ENCODE results near the gene PSMG1.
"Not testable (repeated sequence)": the region's sequence is repeated elsewhere in the genome, so short reads cannot be mapped to it uniquely, and the experiment has no call there.

PSMG1 gene

DNA sequence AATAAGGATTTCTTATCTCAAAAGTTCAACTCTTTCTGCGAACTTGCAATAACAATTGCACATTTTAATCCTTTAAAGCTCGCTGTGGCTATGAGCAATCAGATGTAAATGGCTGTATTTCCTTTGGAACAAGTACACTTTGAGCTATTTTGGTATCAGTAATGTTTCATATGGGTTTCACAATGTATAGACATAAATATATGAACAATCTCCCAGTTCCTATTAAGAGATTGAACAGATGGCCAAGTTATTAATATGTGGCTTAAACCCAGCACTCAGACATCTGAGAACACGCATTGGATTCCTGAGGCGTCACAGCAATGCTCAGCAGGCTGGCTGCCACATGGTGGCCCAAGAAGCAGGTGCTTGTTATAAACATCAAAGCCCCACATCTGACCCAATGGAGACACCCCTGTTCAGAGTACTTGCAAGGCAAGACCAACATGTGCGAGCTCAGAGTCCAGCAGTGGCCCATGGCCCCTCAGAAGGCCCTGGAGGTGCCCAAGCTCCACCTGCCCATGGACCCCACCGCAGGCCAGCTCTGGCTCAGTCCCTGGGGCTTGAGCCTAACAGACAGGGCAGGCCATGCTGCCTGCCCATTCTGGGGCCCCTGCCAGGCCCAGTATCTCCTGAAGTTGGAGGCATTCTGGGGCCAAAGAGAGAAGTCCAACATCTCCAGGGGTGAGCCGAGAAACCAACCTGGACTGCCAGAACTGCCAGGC, 23.7 kb downstream of the PSMG1 start:
- no peaks in the 10 kb centered on the region for H3K27me3 ChIP-seq (replicated peaks; ENCODE audit: insufficient read depth, low read length)
- H3K4me2 ChIP-seq (ENCODE audit: low read depth, low read length), result no peak overlapping the region
- H4K20me1 ChIP-seq (ENCODE audit: insufficient read depth, low read length), result no peaks in the 10 kb centered on the region
- no peaks in the 10 kb centered on the region for H3K4me1 ChIP-seq (ENCODE audit: low read length)
- H3K36me3 ChIP-seq (replicated peaks; ENCODE audit: insufficient read depth, low read length), result no peaks in the 10 kb centered on the region
- no peaks in the 10 kb centered on the region for H3K9me2 ChIP-seq (replicated peaks; ENCODE audit: insufficient read depth, low read length)
- H3K9me3 ChIP-seq (replicated peaks; ENCODE audit: insufficient read depth, low read length), result no peaks in the 10 kb centered on the region
- H3F3A ChIP-seq (ENCODE audit: insufficient read depth, low read length), result no peaks in the 10 kb centered on the region
- DNase-seq, result no peak
- H3K9ac ChIP-seq (ENCODE audit: low read length), result no peak overlapping the region
- H3K4me3 ChIP-seq (ENCODE audit: low read length), result no peak overlapping the region
- TF ChIP-seq EZH2 (optimal IDR thresholded peaks at IDR 0.05; ENCODE audit: low read depth, low read length) (no peak), EZH2phosphoT487 (IDR thresholded peaks at IDR 0.05; ENCODE audit: low read length) (no peak)
- TF ChIP-seq, protein P1, sequence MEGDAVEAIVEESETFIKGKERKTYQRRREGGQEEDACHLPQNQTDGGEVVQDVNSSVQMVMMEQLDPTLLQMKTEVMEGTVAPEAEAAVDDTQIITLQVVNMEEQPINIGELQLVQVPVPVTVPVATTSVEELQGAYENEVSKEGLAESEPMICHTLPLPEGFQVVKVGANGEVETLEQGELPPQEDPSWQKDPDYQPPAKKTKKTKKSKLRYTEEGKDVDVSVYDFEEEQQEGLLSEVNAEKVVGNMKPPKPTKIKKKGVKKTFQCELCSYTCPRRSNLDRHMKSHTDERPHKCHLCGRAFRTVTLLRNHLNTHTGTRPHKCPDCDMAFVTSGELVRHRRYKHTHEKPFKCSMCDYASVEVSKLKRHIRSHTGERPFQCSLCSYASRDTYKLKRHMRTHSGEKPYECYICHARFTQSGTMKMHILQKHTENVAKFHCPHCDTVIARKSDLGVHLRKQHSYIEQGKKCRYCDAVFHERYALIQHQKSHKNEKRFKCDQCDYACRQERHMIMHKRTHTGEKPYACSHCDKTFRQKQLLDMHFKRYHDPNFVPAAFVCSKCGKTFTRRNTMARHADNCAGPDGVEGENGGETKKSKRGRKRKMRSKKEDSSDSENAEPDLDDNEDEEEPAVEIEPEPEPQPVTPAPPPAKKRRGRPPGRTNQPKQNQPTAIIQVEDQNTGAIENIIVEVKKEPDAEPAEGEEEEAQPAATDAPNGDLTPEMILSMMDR (IDR thresholded peaks at IDR 0.05; ENCODE audit: low read length), result no peak
- H3K79me2 ChIP-seq (ENCODE audit: low read length), result no peaks in the 10 kb centered on the region
- no peak overlapping the region for H3K27ac ChIP-seq (ENCODE audit: low read length)
- no peak overlapping the region for H2AFZ ChIP-seq (ENCODE audit: low read length)

DNA sequence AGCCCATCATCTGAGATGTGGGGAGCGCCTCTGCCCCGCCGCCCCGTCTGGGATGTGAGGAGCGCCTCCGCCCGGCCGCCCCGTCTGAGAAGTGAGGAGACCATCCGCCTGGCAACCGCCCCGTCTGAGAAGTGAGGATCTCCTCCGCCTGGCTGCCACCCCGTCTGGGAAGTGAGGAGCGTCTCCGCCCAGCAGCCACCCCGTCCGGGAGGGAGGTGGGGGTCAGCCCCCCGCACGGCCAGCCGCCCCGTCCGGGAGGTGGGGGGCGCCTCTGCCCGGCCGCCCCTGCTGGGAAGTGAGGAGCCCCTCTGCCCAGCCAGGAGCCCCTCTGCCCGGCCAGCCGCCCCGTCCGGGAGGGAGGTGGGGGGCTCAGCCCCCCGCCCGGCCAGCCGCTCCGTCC, 26.0 kb downstream of the PSMG1 start:
- H3K36me3 ChIP-seq (replicated peaks; ENCODE audit: insufficient read depth, low read length); H3K9me2 ChIP-seq (replicated peaks; ENCODE audit: insufficient read depth, low read length); H2AFZ ChIP-seq (ENCODE audit: low read length); H3K9ac ChIP-seq (ENCODE audit: low read length); H3K27ac ChIP-seq (ENCODE audit: low read length); DNase-seq; H3K9me3 ChIP-seq (replicated peaks; ENCODE audit: insufficient read depth, low read length); H3K27me3 ChIP-seq (replicated peaks; ENCODE audit: insufficient read depth, low read length); H3F3A ChIP-seq (ENCODE audit: insufficient read depth, low read length); H3K79me2 ChIP-seq (ENCODE audit: low read length); H3K4me3 ChIP-seq (ENCODE audit: low read length); H4K20me1 ChIP-seq (ENCODE audit: insufficient read depth, low read length); H3K4me1 ChIP-seq (ENCODE audit: low read length); H3K4me2 ChIP-seq (ENCODE audit: low read depth, low read length): not testable (repeated sequence)

DNA sequence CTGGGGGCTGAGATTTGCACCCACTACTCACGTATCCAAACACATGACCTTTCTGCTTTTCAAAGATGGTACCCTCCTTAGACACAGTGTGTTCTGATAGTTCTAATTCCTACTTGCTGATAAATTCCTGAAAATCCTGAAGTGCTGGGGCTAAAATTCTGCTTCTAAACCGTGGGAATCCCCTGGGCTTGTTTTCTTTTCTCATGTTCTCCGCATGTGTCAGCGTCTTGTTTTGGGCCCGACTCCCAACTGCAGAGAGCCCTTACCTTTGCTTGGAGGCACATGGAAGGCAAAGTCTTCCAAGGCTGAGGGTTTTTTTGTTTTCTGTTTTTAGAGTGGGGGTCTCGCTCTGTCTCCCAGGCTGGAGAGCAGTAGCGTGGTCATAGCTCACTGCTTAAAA, 27.2 kb downstream of the PSMG1 start:
- H4K20me1 ChIP-seq (ENCODE audit: insufficient read depth, low read length), result no peaks in the 10 kb centered on the region
- no peaks in the 10 kb centered on the region for H3K27me3 ChIP-seq (replicated peaks; ENCODE audit: insufficient read depth, low read length)
- H3K9me3 ChIP-seq (replicated peaks; ENCODE audit: insufficient read depth, low read length), result no peaks in the 10 kb centered on the region
- H3K4me3 ChIP-seq (ENCODE audit: low read length), result no peak overlapping the region
- no peaks in the 10 kb centered on the region for H3K4me1 ChIP-seq (ENCODE audit: low read length)
- H3K9ac ChIP-seq (ENCODE audit: low read length), result no peak overlapping the region
- no peaks in the 10 kb centered on the region for H3K9me2 ChIP-seq (replicated peaks; ENCODE audit: insufficient read depth, low read length)
- no peak for DNase-seq
- TF ChIP-seq, protein P1 (IDR thresholded peaks at IDR 0.05; ENCODE audit: low read length), result no peak
- TF ChIP-seq EZH2phosphoT487 (IDR thresholded peaks at IDR 0.05; ENCODE audit: low read length), result no peak
- TF ChIP-seq EZH2 (optimal IDR thresholded peaks at IDR 0.05; ENCODE audit: low read depth, low read length), result no peak
- no peak overlapping the region for H3K4me2 ChIP-seq (ENCODE audit: low read depth, low read length)
- no peaks in the 10 kb centered on the region for H3F3A ChIP-seq (ENCODE audit: insufficient read depth, low read length)
- H2AFZ ChIP-seq (ENCODE audit: low read length), result no peak overlapping the region
- no peaks in the 10 kb centered on the region for H3K79me2 ChIP-seq (ENCODE audit: low read length)
- H3K27ac ChIP-seq (ENCODE audit: low read length), result no peak overlapping the region
- H3K36me3 ChIP-seq (replicated peaks; ENCODE audit: insufficient read depth, low read length), result no peaks in the 10 kb centered on the region

DNA sequence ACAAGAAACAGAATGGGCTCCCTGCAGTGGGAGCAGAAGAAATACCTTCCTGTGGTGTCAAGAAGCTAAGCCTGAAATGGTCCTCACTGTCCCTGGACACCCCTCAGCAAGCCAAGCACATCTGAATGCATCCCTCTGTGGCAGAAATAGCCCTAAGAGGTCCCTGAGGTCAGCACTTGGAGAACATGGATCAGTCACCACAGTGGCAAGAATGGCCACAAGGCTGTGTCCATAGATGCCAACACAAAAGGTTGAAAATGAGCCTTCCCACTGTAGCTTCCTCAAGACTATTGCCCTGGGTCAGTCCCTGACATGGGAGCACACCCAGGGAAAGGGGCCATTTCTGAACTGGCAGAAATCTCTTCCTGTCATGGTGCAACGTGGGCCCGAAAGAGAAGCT, 27.7 kb downstream of the PSMG1 start:
- no peaks in the 10 kb centered on the region for H3K27me3 ChIP-seq (replicated peaks; ENCODE audit: insufficient read depth, low read length)
- no peaks in the 10 kb centered on the region for H3F3A ChIP-seq (ENCODE audit: insufficient read depth, low read length)
- no peak overlapping the region for H2AFZ ChIP-seq (ENCODE audit: low read length)
- H3K4me3 ChIP-seq (ENCODE audit: low read length), result no peak overlapping the region
- H3K27ac ChIP-seq (ENCODE audit: low read length), result no peak overlapping the region
- no peaks in the 10 kb centered on the region for H3K36me3 ChIP-seq (replicated peaks; ENCODE audit: insufficient read depth, low read length)
- H3K9me3 ChIP-seq (replicated peaks; ENCODE audit: insufficient read depth, low read length), result no peaks in the 10 kb centered on the region
- no peak overlapping the region for H3K9ac ChIP-seq (ENCODE audit: low read length)
- no peaks in the 10 kb centered on the region for H4K20me1 ChIP-seq (ENCODE audit: insufficient read depth, low read length)
- no peak for DNase-seq
- no peaks in the 10 kb centered on the region for H3K9me2 ChIP-seq (replicated peaks; ENCODE audit: insufficient read depth, low read length)
- no peaks in the 10 kb centered on the region for H3K79me2 ChIP-seq (ENCODE audit: low read length)
- TF ChIP-seq, protein P1 (IDR thresholded peaks at IDR 0.05; ENCODE audit: low read length), result no peak
- TF ChIP-seq EZH2phosphoT487 (IDR thresholded peaks at IDR 0.05; ENCODE audit: low read length) (no peak), EZH2 (optimal IDR thresholded peaks at IDR 0.05; ENCODE audit: low read depth, low read length) (no peak)
- H3K4me1 ChIP-seq (ENCODE audit: low read length), result no peaks in the 10 kb centered on the region
- no peak overlapping the region for H3K4me2 ChIP-seq (ENCODE audit: low read depth, low read length)
